Sigmoid colon (tissue), 7 donors: Measurements from ENCODE around the gene FOXO6. TPM values are rescaled to one million over a fixed set of nuclear protein-coding genes. Genes with fewer than 3 reads are reported as not detected.

Experiments used
- DNase-seq: peaks from one replicate; pipeline ENCODE4 v3.0.0-alpha.2; 2019
- H3K27ac ChIP-seq, 4 donors: fragments of 200-600 bp; sonication (generic); one replicate each; pipeline ENCODE4 v1.5.1; 2016 to 2019; ENCODE audit warnings: mild to moderate bottlenecking in 1 of 4
- H3K27me3 ChIP-seq, 3 donors: fragments of 200-600 bp; sonication (generic); one replicate each; pipeline ENCODE4 v1.5.1; 2019; ENCODE audit warnings: mild to moderate bottlenecking in 1 of 3
- H3K36me3 ChIP-seq, 4 donors: fragments of 200-600 bp; sonication (generic); one replicate each; pipeline ENCODE4 v1.5.1; 2016 to 2019
- H3K4me1 ChIP-seq, 4 donors: fragments of 200-600 bp; sonication (generic); one replicate each; pipeline ENCODE4 v1.5.1; 2017 to 2019
- H3K4me3 ChIP-seq, 4 donors: fragments of 200-600 bp; sonication (generic); one replicate each; pipeline ENCODE4 v1.5.1; 2017 to 2019; ENCODE audit warnings: mild to moderate bottlenecking in 2 of 4, moderate library complexity in 1 of 4
- H3K9me3 ChIP-seq, 4 donors: fragments of 200-600 bp in 3 of 4; sonication (generic) in 3 of 4; one replicate each; pipeline versions ENCODE4 v1.5.1 to v1.6.1; 2013 to 2019
- CTCF ChIP-seq, 4 experiments: fragments of 450-650 bp in 3 of 4; fragments of 200-600 bp in 1 of 4; IDR thresholded peaks; one replicate each; pipeline ENCODE4 v1.5.1; 2016 to 2019; ENCODE audit warnings: antibody characterized with exemption in 4 of 4, mild to moderate bottlenecking in 3 of 4, moderate library complexity in 2 of 4
- EP300 ChIP-seq, 4 donors: sonication (generic); formaldehyde crosslinking; IDR thresholded peaks; one replicate each; pipeline ENCODE4 v1.6.1; 2017; ENCODE audit warnings: antibody characterized with exemption in 4 of 4
- POLR2A ChIP-seq, 2 donors: fragments of 450-650 bp; IDR thresholded peaks; one replicate each; pipeline ENCODE4 v1.6.1; 2016; ENCODE audit warnings: antibody characterized with exemption in 2 of 2, mild to moderate bottlenecking in 2 of 2, moderate library complexity in 2 of 2
- POLR2AphosphoS5 ChIP-seq, 4 donors: sonication (generic); formaldehyde crosslinking; IDR thresholded peaks; one replicate each; pipeline ENCODE4 v1.6.1; 2017; ENCODE audit warnings: antibody characterized with exemption in 4 of 4
- WGBS, 2 donors: extraction: QIAGEN DNeasy Blood & Tissue Kit; methylation state at CpG; one replicate each; pipeline ENCODE4 v1.1.7; 2013; 5-methylcytosine and 5-hydroxymethylcytosine counted together
- intact Hi-C: fragments of 100-400 bp; cut with DNase I; formaldehyde crosslinking; loops from one replicate; pipeline ENCODE4 v1.15.1; 2023
- polyA plus RNA-seq, 3 donors: library from polyadenylated mRNA; stranded (reverse); fragments of 200-250 nt; gene quantifications; one replicate each; pipeline ENCODE4 v1.2.3, GENCODE V29; 2013
- total RNA-seq, 4 donors: library from RNA; depleted of rRNA; stranded (reverse); fragments of >200 nt; gene quantifications; one replicate each; pipeline ENCODE4 v1.1.0, GENCODE V29; 2016
- donor health status: healthy with polysubstance abuse.
- donor health status: Bipolar disorder and iron deficiency.
- donor health status: healthy.

The FOXO6 gene
- total and polyA plus RNA-seq, 7 donors, result 0.20 to 1.4 (median 0.81) TPM; not detected in 2

GRCh38 chr1:41342774-41343355 lies 18.4 kb upstream of the FOXO6 start:
- Histone ChIP-seq H3K9me3 (no peaks in the 10 kb centered on the region), H3K36me3 (no peaks in the 10 kb centered on the region), H3K27me3 (no peaks in the 10 kb centered on the region), H3K4me1 (peaks cover 0 to 9% (median 5%) of the 10 kb centered on the region in 4 donors), H3K27ac (no peak overlapping the region), H3K4me3 (no peak overlapping the region)
- no peak for TF ChIP-seq POLR2A (IDR thresholded peaks at IDR 0.05)
- no peak for TF ChIP-seq POLR2AphosphoS5 (IDR thresholded peaks at IDR 0.05)
- TF ChIP-seq EP300 (IDR thresholded peaks at IDR 0.05), result no peak
- no peak for TF ChIP-seq CTCF (IDR thresholded peaks at IDR 0.05)
- no peak for DNase-seq
- WGBS, 2 donors, result 68 to 76% methylated on average over 5 of the region's 5 CpGs
- intact Hi-C loops, result no loop called here

DNA sequence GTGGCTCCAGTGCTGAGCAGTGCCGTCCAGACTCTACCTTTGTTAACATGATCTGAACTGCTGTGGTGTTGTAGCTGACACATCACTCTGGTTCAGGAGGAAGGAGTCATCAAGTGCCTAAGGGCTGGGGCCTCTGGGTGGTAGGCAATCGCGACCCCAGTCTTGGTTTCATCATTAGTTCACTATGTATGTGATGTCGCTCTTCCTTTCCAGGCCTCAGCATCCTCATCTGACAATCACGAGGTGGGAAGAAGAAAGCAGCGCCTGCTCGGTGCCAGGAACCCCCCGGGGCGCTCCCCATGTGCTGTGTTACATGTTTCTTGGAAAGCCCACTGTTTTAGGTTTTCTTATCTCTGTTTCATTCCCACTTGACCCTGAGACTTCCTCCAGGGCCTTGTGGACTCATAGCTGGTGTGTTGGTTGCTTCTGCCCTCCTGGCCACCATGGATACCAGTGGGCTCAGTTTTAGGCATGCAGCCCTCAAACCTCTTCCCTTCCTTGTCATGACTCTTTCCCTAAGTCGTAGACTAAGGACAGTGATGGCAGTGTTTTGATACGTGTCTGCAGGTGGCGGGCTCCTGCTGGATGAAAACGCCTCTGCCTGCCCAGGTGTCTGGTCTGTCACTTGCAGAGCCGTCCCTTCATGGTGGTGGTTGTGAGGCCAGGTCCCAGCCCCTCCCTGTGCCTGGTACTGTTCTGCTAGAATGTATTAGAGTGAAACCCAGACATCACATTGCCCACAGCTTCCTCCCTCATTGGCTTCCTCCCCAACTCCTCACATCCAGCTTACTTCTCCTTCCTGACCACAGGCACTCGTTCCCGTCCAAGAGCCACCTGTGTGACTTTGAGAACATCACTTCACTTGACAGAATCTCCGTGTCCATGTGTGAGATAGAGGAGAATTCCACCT lies 17.2 kb upstream of the FOXO6 start:
- TF ChIP-seq POLR2AphosphoS5 (IDR thresholded peaks at IDR 0.05) (no peak), POLR2A (IDR thresholded peaks at IDR 0.05) (no peak)
- H3K27me3 ChIP-seq, result no peaks in the 10 kb centered on the region
- H3K36me3 ChIP-seq, result no peaks in the 10 kb centered on the region
- no peak overlapping the region for H3K4me3 ChIP-seq
- no peak for DNase-seq
- no peaks in the 10 kb centered on the region for H3K9me3 ChIP-seq
- intact Hi-C loops, result no loop called here
- peaks cover 0 to 9% (median 5%) of the 10 kb centered on the region in 4 donors for H3K4me1 ChIP-seq
- no peak overlapping the region for H3K27ac ChIP-seq
- 71 to 91% methylated on average over 17 of the region's 17 CpGs for WGBS, 2 donors

DNA sequence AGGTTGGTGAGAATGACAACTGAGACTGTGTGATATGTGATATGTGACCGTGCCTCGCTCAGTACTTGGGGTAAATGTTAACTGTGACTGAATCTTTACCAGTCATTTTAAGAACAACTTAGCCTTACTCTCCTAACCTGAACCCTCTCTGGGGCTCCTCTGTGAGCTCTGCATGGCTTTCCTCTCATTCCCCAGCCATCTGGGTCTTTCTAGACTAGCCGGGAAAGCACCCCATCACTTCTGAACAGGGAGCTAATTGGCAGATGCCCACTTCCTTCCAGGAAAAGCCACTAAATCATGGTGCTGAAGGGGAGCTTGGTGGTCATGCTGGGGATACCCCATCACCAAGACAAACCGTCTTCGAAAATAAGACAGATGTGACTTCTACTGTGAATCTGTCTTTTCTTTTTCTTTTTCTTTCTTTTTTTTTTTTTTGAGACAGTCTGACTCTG lies 16.5 kb upstream of the FOXO6 start:
- no peak for DNase-seq
- Histone ChIP-seq H3K27ac (no peak overlapping the region), H3K27me3 (no peaks in the 10 kb centered on the region), H3K36me3 (no peaks in the 10 kb centered on the region), H3K4me3 (no peak overlapping the region), H3K9me3 (no peaks in the 10 kb centered on the region), H3K4me1 (peaks cover 0 to 9% (median 5%) of the 10 kb centered on the region in 4 donors)
- no peak for TF ChIP-seq POLR2AphosphoS5 (IDR thresholded peaks at IDR 0.05)
- TF ChIP-seq CTCF (IDR thresholded peaks at IDR 0.05), result no peak
- no peak for TF ChIP-seq EP300 (IDR thresholded peaks at IDR 0.05)
- no peak for TF ChIP-seq POLR2A (IDR thresholded peaks at IDR 0.05)
- intact Hi-C loops, result no loop called here
- 57 to 85% methylated on average over 5 of the region's 5 CpGs for WGBS, 2 donors

- Histone ChIP-seq H3K9me3 (no peaks in the 10 kb centered on the region), H3K4me3 (no peak overlapping the region), H3K4me1 (peaks cover 0 to under 1% (median under 1%) of the 10 kb centered on the region in 4 donors), H3K27ac (no peak overlapping the region), H3K36me3 (no peaks in the 10 kb centered on the region), H3K27me3 (no peaks in the 10 kb centered on the region)
- DNase-seq, result no peak
- intact Hi-C loops, result no loop called here
- WGBS, 2 donors, result 86 to 87% methylated on average over 4 of the region's 4 CpGs
- TF ChIP-seq CTCF (IDR thresholded peaks at IDR 0.05) (no peak), EP300 (IDR thresholded peaks at IDR 0.05) (no peak), POLR2A (IDR thresholded peaks at IDR 0.05) (no peak), POLR2AphosphoS5 (IDR thresholded peaks at IDR 0.05) (no peak)
Observed at GRCh38 chr1:41345434-41346075, 15.7 kb upstream of the FOXO6 start.

- TF ChIP-seq EP300 (IDR thresholded peaks at IDR 0.05), result no peak
- TF ChIP-seq CTCF (IDR thresholded peaks at IDR 0.05), result no peak
- no peak for TF ChIP-seq POLR2AphosphoS5 (IDR thresholded peaks at IDR 0.05)
- TF ChIP-seq POLR2A (IDR thresholded peaks at IDR 0.05), result no peak
- 84 to 90% methylated on average over 2 of the region's 2 CpGs for WGBS, 2 donors
- no peak overlapping the region for H3K4me3 ChIP-seq
- H3K27ac ChIP-seq, result no peak overlapping the region
- H3K4me1 ChIP-seq, result no peaks in the 10 kb centered on the region
- no peaks in the 10 kb centered on the region for H3K27me3 ChIP-seq
- DNase-seq, result no peak
- H3K36me3 ChIP-seq, result no peaks in the 10 kb centered on the region
- H3K9me3 ChIP-seq, result no peaks in the 10 kb centered on the region
- intact Hi-C loops, result no loop called here
Observed at GRCh38 chr1:41347276-41347675, 14.0 kb upstream of the FOXO6 start.
